Sigmoid colon (tissue), 4 donors: ENCODE data around the gene VMAC.

Experiments
- EP300 ChIP-seq, 4 donors: sonication (generic); formaldehyde crosslinking; IDR thresholded peaks; one replicate each; pipeline ENCODE4 v1.6.1; 2017; ENCODE audit warnings: antibody characterized with exemption in 4 of 4
- POLR2AphosphoS5 ChIP-seq, 4 donors: sonication (generic); formaldehyde crosslinking; IDR thresholded peaks; one replicate each; pipeline ENCODE4 v1.6.1; 2017; ENCODE audit warnings: antibody characterized with exemption in 4 of 4
- TF ChIP-seq, protein P1 (sequence below), 4 experiments: fragments of 450-650 bp in 3 of 4; fragments of 200-600 bp in 1 of 4; IDR thresholded peaks; one replicate each; pipeline ENCODE4 v1.5.1; 2016 to 2019; ENCODE audit warnings: antibody characterized with exemption in 4 of 4, mild to moderate bottlenecking in 3 of 4, moderate library complexity in 2 of 4

DNA sequence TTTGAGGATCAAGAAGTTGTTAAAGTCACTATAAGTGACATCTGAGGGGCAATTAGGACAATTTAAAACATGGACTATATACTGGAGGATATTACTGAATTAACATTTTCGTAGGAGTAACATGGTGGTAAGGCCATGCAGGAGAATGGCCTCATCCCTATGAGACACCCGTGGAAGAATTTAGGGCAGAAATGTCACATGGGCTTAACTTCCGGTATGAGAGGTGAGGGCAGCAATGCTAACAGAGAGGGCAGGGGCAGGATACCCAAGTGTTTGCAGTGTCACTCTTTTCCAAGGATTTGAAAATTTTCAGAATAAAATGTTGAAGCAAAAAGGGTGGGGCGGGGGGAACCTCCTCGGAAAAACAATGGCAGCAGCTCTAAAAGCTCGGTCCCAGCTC is 49.6 kb downstream of the VMAC start:
- TF ChIP-seq, protein P1, sequence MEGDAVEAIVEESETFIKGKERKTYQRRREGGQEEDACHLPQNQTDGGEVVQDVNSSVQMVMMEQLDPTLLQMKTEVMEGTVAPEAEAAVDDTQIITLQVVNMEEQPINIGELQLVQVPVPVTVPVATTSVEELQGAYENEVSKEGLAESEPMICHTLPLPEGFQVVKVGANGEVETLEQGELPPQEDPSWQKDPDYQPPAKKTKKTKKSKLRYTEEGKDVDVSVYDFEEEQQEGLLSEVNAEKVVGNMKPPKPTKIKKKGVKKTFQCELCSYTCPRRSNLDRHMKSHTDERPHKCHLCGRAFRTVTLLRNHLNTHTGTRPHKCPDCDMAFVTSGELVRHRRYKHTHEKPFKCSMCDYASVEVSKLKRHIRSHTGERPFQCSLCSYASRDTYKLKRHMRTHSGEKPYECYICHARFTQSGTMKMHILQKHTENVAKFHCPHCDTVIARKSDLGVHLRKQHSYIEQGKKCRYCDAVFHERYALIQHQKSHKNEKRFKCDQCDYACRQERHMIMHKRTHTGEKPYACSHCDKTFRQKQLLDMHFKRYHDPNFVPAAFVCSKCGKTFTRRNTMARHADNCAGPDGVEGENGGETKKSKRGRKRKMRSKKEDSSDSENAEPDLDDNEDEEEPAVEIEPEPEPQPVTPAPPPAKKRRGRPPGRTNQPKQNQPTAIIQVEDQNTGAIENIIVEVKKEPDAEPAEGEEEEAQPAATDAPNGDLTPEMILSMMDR (IDR thresholded peaks at IDR 0.05), result no peak
- no peak for TF ChIP-seq POLR2AphosphoS5 (IDR thresholded peaks at IDR 0.05)
- no peak for TF ChIP-seq EP300 (IDR thresholded peaks at IDR 0.05)
